Right hindlimb (tissue), 1 donor: ENCODE data around the gene JAKMIP1.
"Not testable (repeated sequence)": the region's sequence is repeated elsewhere in the genome, so short reads cannot be mapped to it uniquely, and the experiment has no call there.

Experiments used
- DNase-seq: peaks from one replicate; pipeline ENCODE4 v3.0.0-alpha.2; 2018

Gene JAKMIP1

GRCh38 chr4:6141021-6141420 is 59.3 kb downstream of the JAKMIP1 start:
- DNase-seq: not testable (repeated sequence)

GRCh38 chr4:6137747-6138135 is 62.6 kb downstream of the JAKMIP1 start:
- no peak for DNase-seq

GRCh38 chr4:6137027-6137746 is 63.2 kb downstream of the JAKMIP1 start:
- DNase-seq: no peak

GRCh38 chr4:6134612-6135220 is 65.6 kb downstream of the JAKMIP1 start:
- no peak for DNase-seq

GRCh38 chr4:6132716-6133115 is 67.6 kb downstream of the JAKMIP1 start:
- DNase-seq: no peak

- no peak for DNase-seq
These were observed 72.0 kb downstream of the JAKMIP1 start for GRCh38 chr4:6128221-6128850.

- no peak for DNase-seq
These were observed 73.2 kb downstream of the JAKMIP1 start for GRCh38 chr4:6126971-6127745.

GRCh38 chr4:6125103-6125651 is 75.2 kb downstream of the JAKMIP1 start:
- DNase-seq: no peak

GRCh38 chr4:6124386-6125102 is 75.8 kb downstream of the JAKMIP1 start:
- no peak for DNase-seq

- no peak for DNase-seq
These were observed 76.4 kb downstream of the JAKMIP1 start for GRCh38 chr4:6123976-6124375.

GRCh38 chr4:6123541-6123940 is 76.8 kb downstream of the JAKMIP1 start:
- DNase-seq: no peak

- no peak for DNase-seq
These were observed 77.2 kb downstream of the JAKMIP1 start for GRCh38 chr4:6123116-6123515.

- DNase-seq: no peak
These were observed 77.9 kb downstream of the JAKMIP1 start for GRCh38 chr4:6122496-6122895.

GRCh38 chr4:6121941-6122340 is 78.4 kb downstream of the JAKMIP1 start:
- no peak for DNase-seq

GRCh38 chr4:6121276-6121850 is 79.0 kb downstream of the JAKMIP1 start:
- no peak for DNase-seq

GRCh38 chr4:6120361-6120760 is 80.0 kb downstream of the JAKMIP1 start:
- DNase-seq: no peak

GRCh38 chr4:6119507-6120020 is 80.8 kb downstream of the JAKMIP1 start:
- no peak for DNase-seq

- DNase-seq: no peak
These were observed 82.1 kb downstream of the JAKMIP1 start for GRCh38 chr4:6118201-6118600.

GRCh38 chr4:6116696-6117285 is 83.6 kb downstream of the JAKMIP1 start:
- DNase-seq: no peak

- no peak for DNase-seq
These were observed 84.4 kb downstream of the JAKMIP1 start for GRCh38 chr4:6115746-6116586.
